HEK293 (cell line): ENCODE measurements around the gene SPEM2.
A peak's percentile ranks its signal among the peaks of the same experiment; 100 is the strongest.

ENCODE experiments used
- CTCF ChIA-PET: fragments of 350-600 bp; formaldehyde crosslinking; extraction: SDS; loops from one replicate; lab custom pipeline; 2021; ENCODE audit warnings: antibody characterized with exemption; lab: Yijun Ruan, JAX
- POLR2A ChIA-PET: fragments of 300-600 bp; formaldehyde crosslinking; extraction: SDS; loops from one replicate; lab custom pipeline; 2020; ENCODE audit warnings: antibody characterized with exemption, inconsistent platforms; lab: Yijun Ruan, JAX
- H3K27ac ChIP-seq: fragments of 200-500 bp; sonication (Bioruptor generic); 2 replicates; pipeline ENCODE4 v1.5.1; 2014; ENCODE audit warnings: low read depth, low read length, control low read depth, inconsistent platforms; ENCODE audit errors: extremely low read depth
- H3K36me3 ChIP-seq, 2 experiments: fragments of 200-500 bp in 1 of 2; sonication (Bioruptor generic) in 1 of 2; 1 replicate in 1 of 2; 2 replicates in 1 of 2; pipeline ENCODE4 v1.5.1; 2014 to 2017; ENCODE audit warnings: inconsistent platforms in 2 of 2, low read length in 2 of 2; ENCODE audit not compliant: control insufficient read depth in 2 of 2, insufficient read depth in 1 of 2
- H3K4me1 ChIP-seq: fragments of 200-500 bp; sonication (Bioruptor generic); 2 replicates; pipeline ENCODE4 v1.5.1; 2014; ENCODE audit warnings: mild to moderate bottlenecking, low read length, inconsistent platforms; ENCODE audit not compliant: control insufficient read depth, insufficient read depth
- H3K4me3 ChIP-seq: 2 replicates; pipeline ENCODE4 v1.5.1; 2011; ENCODE audit warnings: low read depth, mild to moderate bottlenecking, control low read depth, low read length, moderate library complexity
- H3K9me3 ChIP-seq: fragments of 200-500 bp; sonication (Bioruptor generic); 2 replicates; pipeline ENCODE4 v1.5.1; 2014; ENCODE audit warnings: low read depth, low read length, inconsistent platforms; ENCODE audit not compliant: control insufficient read depth, insufficient read depth
- ELK4 ChIP-seq: IDR thresholded peaks from 2 replicates; pipeline ENCODE4 v1.6.1; 2011; ENCODE audit warnings: mild to moderate bottlenecking, low read depth, low read length, borderline replicate concordance
- FEZF1 ChIP-seq: fragments of 450-650 bp; formaldehyde crosslinking; IDR thresholded peaks from 2 replicates; pipeline ENCODE4 v1.5.1; 2016; ENCODE audit warnings: missing biosample characterization, missing genetic modification characterization
- INSM2 ChIP-seq: fragments of 450-650 bp; formaldehyde crosslinking; IDR thresholded peaks from 2 replicates; pipeline ENCODE4 v1.5.1; 2016; ENCODE audit warnings: missing biosample characterization, missing genetic modification characterization
- TCF7L2 ChIP-seq: IDR thresholded peaks from 2 replicates; pipeline ENCODE4 v1.6.1; 2011; ENCODE audit warnings: low read depth, mild to moderate bottlenecking, inconsistent platforms, low read length, moderate library complexity, borderline replicate concordance
- ZBTB6 ChIP-seq: fragments of 450-650 bp; formaldehyde crosslinking; IDR thresholded peaks from 2 replicates; pipeline ENCODE4 v1.5.1; 2017; ENCODE audit warnings: missing biosample characterization, missing genetic modification characterization
- ZEB2 ChIP-seq: fragments of 450-650 bp; formaldehyde crosslinking; IDR thresholded peaks from 2 replicates; pipeline ENCODE4 v1.5.1; 2016; ENCODE audit warnings: missing biosample characterization, missing genetic modification characterization
- ZFP3 ChIP-seq: fragments of 450-650 bp; formaldehyde crosslinking; IDR thresholded peaks from 2 replicates; pipeline ENCODE4 v1.5.1; 2016; ENCODE audit warnings: low read depth, missing biosample characterization, missing genetic modification characterization
- ZFP69B ChIP-seq: fragments of 450-650 bp; formaldehyde crosslinking; IDR thresholded peaks from 2 replicates; pipeline ENCODE4 v1.5.1; 2016; ENCODE audit warnings: missing biosample characterization, missing genetic modification characterization
- ZIC2 ChIP-seq: fragments of 450-650 bp; formaldehyde crosslinking; IDR thresholded peaks from 2 replicates; pipeline ENCODE4 v1.5.1; 2016; ENCODE audit warnings: missing biosample characterization, missing genetic modification characterization
- ZNF174 ChIP-seq: fragments of 450-650 bp; formaldehyde crosslinking; IDR thresholded peaks from 2 replicates; pipeline ENCODE4 v1.5.0; 2017; ENCODE audit warnings: missing biosample characterization, mild to moderate bottlenecking, missing genetic modification characterization
- ZNF248 ChIP-seq: fragments of 450-650 bp; formaldehyde crosslinking; IDR thresholded peaks from 2 replicates; pipeline ENCODE4 v1.5.1; 2017; ENCODE audit warnings: missing biosample characterization, missing genetic modification characterization
- ZNF266 ChIP-seq: fragments of 450-650 bp; formaldehyde crosslinking; IDR thresholded peaks from 2 replicates; pipeline ENCODE4 v1.5.1; 2016; ENCODE audit warnings: missing biosample characterization, missing genetic modification characterization, low read depth
- ZNF302 ChIP-seq: fragments of 450-650 bp; formaldehyde crosslinking; IDR thresholded peaks from 2 replicates; pipeline ENCODE4 v1.5.1; 2016; ENCODE audit warnings: missing biosample characterization, missing genetic modification characterization, low read depth
- ZNF324 ChIP-seq: fragments of 450-650 bp; formaldehyde crosslinking; IDR thresholded peaks from 2 replicates; pipeline ENCODE4 v1.5.1; 2016; ENCODE audit warnings: missing biosample characterization, missing genetic modification characterization
- ZNF513 ChIP-seq: fragments of 450-650 bp; IDR thresholded peaks from 2 replicates; pipeline ENCODE4 v1.5.1; 2018; ENCODE audit warnings: missing biosample characterization, missing genetic modification characterization
- ZNF600 ChIP-seq: fragments of 450-650 bp; formaldehyde crosslinking; IDR thresholded peaks from 2 replicates; pipeline ENCODE4 v1.5.1; 2016; ENCODE audit warnings: missing biosample characterization, missing genetic modification characterization
- ZNF639 ChIP-seq: fragments of 450-650 bp; formaldehyde crosslinking; IDR thresholded peaks from 2 replicates; pipeline ENCODE4 v1.5.1; 2016; ENCODE audit warnings: missing biosample characterization, missing genetic modification characterization

Gene SPEM2

GRCh38 chr17:7462474-7463371 is 37.3 kb downstream of the SPEM2 start:
- CTCF ChIA-PET = interaction anchor here (0.6 to 0.9 kb wide), 3 partner anchors 28 to 62 kb away, joined by 5 read pairs; no protein-coding TSS in a partner anchor
- TF ChIP-seq ZBTB6 (tag by site-specific recombination) (no peak), ZNF302 (tag by site-specific recombination) (no peak), ZNF513 (peak; percentile 94)
- H3K4me3 ChIP-seq = no peak overlapping the region

GRCh38 chr17:7463372-7463846 is 38.0 kb downstream of the SPEM2 start:
- POLR2A ChIA-PET = interaction anchor here (1.7 to 2.1 kb wide), 2 partner anchors 21 to 60 kb away, joined by 4 to 7 read pairs; partner anchors contain the start of genes POLR2A and TMEM256
- TF ChIP-seq ZNF266 (no peak), ZNF639 (no peak), ZNF324 (tag by site-specific recombination) (no peak), ZFP69B (tag by site-specific recombination) (no peak), ZFP3 (no peak), ZIC2 (no peak), ZEB2 (tag by site-specific recombination) (no peak), ELK4 (no peak), ZNF248 (tag by site-specific recombination) (no peak), ZNF174 (tag by site-specific recombination) (no peak)
- H3K4me3 ChIP-seq = no peak overlapping the region
- no peak overlapping the region for H3K27ac ChIP-seq
- H3K4me1 ChIP-seq = no peaks in the 10 kb centered on the region
- H3K36me3 ChIP-seq = peaks cover 0 to 51% of the 10 kb centered on the region in 2 experiments; a peak in 2 of 3 replicates
- no peaks in the 10 kb centered on the region for H3K9me3 ChIP-seq
- CTCF ChIA-PET = interaction anchor here (0.9 to 1.4 kb wide), 2 partner anchors 27 kb away, joined by 4 to 5 read pairs; no protein-coding TSS in a partner anchor

More at GRCh38 chr17:7462474-7463371, 37.3 kb downstream of the SPEM2 start:
- Histone ChIP-seq H3K9me3 (no peaks in the 10 kb centered on the region), H3K27ac (no peak overlapping the region), H3K4me1 (no peaks in the 10 kb centered on the region), H3K36me3 (peaks cover 3 to 51% of the 10 kb centered on the region in 2 experiments; a peak in 2 of 3 replicates)
- POLR2A ChIA-PET = interaction anchor here (0.5 to 2.1 kb wide), 4 partner anchors 22 to 188 kb away, joined by 3 to 7 read pairs (median 4); partner anchors contain the start of genes POLR2A and TMEM256

GRCh38 chr17:7464081-7464480 is 38.7 kb downstream of the SPEM2 start:
- no peak overlapping the region for H3K27ac ChIP-seq
- H3K4me3 ChIP-seq = no peak overlapping the region
- TF ChIP-seq ZNF600 (tag by site-specific recombination) (peak; percentile 34; the same call in 1 of the 2 replicates), FEZF1 (no peak), INSM2 (no peak), TCF7L2 (no peak)
- CTCF ChIA-PET = interaction anchor here (0.7 to 1.4 kb wide), 2 partner anchors 27 to 55 kb away, joined by 4 to 5 read pairs; no protein-coding TSS in a partner anchor
- H3K9me3 ChIP-seq = no peaks in the 10 kb centered on the region
- H3K36me3 ChIP-seq = peaks cover 0 to 51% of the 10 kb centered on the region in 2 experiments; a peak in 2 of 3 replicates
- peaks cover under 1% of the 10 kb centered on the region; the same call in 1 of the 2 replicates for H3K4me1 ChIP-seq
- POLR2A ChIA-PET = interaction anchor here (1.2 to 2.1 kb wide), 3 partner anchors 11 to 61 kb away, joined by 4 to 7 read pairs (median 5); partner anchors contain the start of genes POLR2A and TMEM256
